GM21825 (cell line): Measurements from ENCODE around the gene AK1.
"Not testable (repeated sequence)": the region's sequence is repeated elsewhere in the genome, so short reads cannot be mapped to it uniquely, and the experiment has no call there.

ENCODE experiments used
- ATAC-seq: cut with Tn5 transposase; IDR thresholded peaks from one replicate; pipeline ENCODE4 v1.9.1; 2021; ENCODE audit warnings: mild to moderate bottlenecking, moderate library complexity; ENCODE audit not compliant: unreplicated experiment

Gene AK1

GRCh38 chr9:127852829-127853228, 24.6 kb downstream of the AK1 start:
- no peak for ATAC-seq

GRCh38 chr9:127850286-127850830, 27.1 kb downstream of the AK1 start:
- no peak for ATAC-seq

DNA sequence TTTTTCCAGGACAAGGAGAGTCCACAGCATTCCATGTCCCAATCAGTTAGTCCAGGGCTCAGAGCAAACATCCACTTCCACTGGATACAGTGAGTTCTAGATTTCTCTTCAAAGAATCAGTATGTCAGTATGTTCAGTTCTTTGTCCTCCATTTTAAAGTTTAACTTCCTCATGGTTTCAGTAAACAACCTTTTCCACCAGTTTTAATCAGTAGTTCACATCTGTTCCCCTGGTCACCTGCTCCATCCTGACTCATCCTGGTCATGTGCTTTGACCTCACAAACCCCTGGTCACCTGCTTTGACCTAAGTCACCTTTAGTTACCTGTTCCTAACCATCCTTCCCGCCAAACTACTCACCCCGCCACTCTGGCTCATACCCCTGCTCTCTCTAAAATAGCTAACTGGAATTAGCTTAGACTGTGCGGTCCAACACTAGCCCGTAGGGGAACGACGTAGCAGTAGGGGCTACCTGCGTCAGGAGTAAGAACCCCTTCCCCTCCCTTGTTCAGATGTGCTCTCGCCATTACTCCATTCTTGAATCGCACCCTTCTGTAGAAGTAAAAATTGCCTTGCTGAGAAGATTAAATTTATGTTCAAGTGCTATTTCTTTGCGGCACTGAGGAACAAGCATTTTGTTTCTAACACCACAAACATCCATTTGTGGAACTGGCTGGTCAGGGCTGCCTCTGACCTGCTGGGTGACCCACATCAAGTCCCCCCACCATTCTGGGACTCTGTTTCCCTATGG, 28.5 kb downstream of the AK1 start:
- no peak for ATAC-seq

DNA sequence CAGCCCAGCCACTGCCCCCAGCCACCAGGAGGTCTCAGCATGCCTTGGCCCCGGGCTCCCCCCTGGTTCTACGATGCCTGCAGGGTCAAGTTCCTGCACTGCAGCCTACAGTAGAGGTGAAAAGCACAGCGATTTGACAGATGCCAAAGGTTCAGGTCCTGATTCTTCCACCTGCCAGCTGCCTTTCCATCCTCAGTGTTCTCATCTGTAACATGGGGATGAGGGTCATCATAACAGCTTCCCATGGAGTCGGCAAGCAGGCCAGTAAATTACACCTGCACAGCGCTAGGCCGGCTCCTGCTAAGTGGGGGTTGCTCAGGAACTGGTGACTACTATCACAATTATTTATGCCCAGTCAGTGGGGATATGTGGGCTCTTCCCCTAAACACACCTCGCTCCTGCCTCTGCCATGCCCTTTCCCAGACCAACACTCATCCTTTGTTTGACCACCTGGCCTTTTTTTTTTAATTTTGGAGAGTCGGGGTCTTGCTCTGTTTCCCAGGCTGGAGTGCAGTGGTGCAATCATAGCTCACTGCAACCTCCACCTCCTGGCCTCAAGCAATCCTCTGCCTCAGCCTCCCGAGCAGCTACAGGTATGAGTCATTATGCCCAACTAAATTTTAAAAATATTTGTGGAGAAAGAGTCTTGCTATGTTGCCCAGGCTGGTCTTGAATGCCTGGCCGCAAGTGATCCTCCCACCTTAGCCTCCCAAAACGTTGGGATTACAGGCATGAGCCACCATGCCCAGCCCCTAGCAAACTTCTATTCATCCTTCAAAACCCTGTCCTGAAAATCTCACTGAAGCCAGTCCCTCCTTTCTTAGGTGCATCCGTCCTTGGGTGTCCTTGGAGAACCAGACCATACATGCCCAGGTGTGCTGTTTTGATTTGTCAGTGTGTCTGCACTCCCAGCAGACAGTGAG, 29.4 kb downstream of the AK1 start:
- no peak for ATAC-seq

DNA sequence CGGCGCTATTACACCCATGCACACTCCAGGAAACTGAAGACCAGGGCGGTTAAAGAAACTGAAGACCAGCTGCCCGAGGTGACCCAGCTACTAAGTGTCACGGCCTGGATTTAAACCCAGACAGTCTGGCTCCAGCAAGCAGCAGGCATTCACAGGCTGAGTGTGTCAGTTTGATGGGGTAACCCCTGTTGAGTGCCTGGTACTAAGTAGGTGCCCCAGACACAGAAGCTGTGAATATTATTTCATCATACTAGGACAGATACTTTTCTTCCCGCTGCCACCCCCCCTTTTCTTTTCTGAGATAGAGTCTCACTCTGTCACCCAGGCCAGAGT, 30.3 kb downstream of the AK1 start:
- no peak for ATAC-seq

DNA sequence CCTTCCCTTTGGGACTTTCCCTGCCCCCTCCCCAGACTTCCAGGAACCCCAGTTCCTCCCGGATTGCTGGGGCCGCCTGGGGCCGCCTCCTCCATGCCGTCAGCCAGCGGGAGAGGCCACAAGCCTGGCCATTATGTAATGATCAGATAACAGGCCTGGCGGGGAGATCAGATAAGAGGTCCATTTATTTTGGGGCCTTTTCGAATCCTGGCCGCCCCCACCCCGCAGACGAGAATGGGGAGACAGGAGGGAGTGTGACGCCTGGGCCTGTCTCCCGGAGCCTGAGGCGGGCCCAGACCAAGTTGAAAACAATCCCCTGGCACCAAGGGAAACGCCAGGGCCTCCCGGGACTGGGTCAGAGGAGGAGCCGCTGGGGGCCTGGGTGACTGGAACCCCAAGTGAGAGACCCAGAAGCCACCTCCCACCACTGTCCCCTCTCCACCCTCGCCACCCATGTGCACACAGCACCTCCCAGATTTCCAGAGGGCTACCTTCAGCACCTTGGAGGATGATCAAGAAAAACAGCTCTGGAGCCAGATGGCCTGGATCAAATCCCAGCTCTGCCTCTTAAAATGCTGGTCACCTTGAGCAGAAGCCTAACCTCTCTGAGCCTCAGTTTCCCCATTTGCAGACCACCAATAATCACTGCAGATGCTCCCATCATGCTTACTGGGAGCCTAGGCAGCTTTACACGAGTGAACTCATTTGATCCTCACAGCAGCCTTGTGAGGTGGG, 30.9 kb downstream of the AK1 start:
- no peak for ATAC-seq

- not testable (repeated sequence) for ATAC-seq
Measured at GRCh38 chr9:127845619-127846018, 31.9 kb downstream of the AK1 start.

DNA sequence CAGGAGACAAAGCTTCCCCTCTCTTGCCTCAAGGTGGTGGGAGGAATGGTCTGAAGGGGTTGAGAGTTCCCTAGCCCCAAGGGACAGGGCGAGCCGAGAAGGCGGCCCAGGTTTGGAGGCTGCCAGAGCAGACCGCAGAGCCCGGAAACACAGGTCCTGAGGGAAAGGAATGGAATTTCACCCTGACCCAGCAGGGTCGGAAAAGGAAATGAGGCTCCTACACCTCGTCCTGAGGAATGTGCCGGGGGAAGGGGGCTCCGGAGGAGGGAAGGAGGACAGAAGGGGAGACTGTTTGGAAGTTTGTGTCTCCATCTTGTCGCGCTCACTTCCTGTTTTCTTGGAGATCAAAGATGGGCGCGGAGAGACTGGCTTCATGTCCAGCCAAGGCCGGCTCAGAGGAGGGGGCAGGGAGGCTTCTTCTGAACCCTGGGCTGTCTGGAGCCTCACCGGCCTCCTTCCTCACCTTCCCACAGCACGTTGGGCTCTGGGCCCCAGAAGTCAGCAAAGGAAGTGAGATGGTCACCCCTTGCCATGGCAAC, 32.6 kb downstream of the AK1 start:
- ATAC-seq = no peak

- no peak for ATAC-seq
Measured at GRCh38 chr9:127841087-127841835, 36.2 kb downstream of the AK1 start.

DNA sequence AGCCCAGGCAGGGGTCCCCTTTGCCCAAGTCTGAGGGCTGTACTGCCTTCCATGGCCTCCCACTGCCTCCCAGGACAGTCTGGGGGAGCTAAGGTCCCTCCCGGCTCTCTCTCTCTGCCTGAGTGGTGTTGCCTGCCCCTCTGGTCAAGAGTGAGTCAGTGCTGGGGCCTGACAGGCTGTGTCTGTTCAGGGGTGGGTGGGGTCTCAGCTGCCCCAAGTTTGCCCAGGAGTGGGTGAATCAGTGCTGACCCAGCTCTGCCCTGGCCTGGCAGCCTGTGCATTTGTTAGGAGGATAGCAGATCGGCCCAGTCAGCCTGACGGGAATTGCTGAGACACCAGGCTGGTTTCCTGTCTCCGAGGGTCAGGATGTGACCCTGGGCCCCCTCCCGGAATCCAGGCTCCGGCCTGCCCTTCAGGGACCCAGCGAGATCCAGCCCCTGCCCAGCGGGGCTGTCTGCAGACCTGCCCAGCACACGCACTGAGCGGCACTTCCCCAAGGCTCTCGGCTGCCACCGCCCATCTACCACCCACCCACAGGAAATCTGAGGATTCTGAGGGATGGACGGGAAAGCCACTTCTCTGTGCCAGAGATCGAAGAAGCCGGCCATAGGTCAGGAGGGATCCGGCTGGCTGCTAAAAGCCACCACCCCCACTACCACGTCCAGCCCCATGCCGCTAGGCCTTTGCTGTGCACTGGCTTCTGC, 38.9 kb downstream of the AK1 start:
- no peak for ATAC-seq

GRCh38 chr9:127837346-127837745, 40.1 kb downstream of the AK1 start:
- ATAC-seq = no peak

DNA sequence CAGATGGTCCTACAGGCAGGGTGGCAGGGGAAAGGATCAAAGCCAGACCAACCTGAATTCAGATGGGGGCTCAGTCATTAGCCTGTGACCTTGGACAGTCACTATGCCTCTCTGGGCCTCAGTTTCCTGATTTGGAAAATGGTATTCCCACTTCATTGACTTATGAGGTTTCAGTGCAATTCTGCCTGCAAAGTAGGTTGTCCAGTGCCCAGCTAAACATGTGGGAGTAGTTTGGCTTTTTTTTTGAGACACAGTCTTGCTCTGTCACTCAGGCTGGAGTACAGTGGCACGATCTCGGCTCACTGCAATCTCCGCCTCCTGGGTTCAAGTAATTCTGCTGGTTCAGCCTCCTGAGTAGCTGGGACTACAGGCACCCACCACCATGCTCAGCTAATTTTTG, 40.9 kb downstream of the AK1 start:
- not testable (repeated sequence) for ATAC-seq

- ATAC-seq = no peak
Measured at GRCh38 chr9:127835991-127836516, 41.4 kb downstream of the AK1 start.

- ATAC-seq = no peak
Measured at GRCh38 chr9:127833555-127833954, 43.9 kb downstream of the AK1 start.

GRCh38 chr9:127832248-127832647, 45.2 kb downstream of the AK1 start:
- no peak for ATAC-seq

DNA sequence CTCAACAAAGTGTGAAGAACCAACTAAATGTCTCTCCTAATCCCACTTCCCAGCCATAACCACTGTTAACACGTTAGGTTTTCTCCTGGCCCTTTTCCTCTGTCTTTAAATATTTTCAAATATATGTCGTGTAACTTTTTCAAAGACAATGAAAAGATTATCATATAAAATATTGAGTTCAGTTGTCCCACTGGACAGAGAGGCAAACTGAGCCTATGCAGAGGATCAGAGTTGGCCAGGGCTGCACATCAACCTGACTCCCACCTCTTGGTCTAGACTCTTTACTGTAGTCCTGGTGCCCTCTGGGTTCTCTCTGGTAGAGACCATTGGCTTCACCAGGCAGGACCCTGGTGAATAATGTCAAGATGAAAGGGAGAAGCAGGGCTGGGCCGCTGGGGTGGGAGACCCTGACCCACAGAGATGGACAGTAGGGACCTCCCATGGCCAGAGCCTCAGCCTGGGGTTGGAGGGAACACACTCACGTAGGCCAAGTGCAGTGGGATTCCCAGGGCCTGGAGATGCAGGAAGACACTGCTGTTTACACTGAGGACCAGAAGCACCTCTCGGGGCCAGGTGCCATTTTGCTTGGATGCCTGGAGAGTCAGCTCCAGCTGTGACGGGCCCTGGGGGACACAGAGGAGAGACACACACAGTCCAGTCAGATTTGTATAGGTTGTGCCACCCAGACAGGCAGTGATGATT, 48.1 kb downstream of the AK1 start:
- no peak for ATAC-seq

DNA sequence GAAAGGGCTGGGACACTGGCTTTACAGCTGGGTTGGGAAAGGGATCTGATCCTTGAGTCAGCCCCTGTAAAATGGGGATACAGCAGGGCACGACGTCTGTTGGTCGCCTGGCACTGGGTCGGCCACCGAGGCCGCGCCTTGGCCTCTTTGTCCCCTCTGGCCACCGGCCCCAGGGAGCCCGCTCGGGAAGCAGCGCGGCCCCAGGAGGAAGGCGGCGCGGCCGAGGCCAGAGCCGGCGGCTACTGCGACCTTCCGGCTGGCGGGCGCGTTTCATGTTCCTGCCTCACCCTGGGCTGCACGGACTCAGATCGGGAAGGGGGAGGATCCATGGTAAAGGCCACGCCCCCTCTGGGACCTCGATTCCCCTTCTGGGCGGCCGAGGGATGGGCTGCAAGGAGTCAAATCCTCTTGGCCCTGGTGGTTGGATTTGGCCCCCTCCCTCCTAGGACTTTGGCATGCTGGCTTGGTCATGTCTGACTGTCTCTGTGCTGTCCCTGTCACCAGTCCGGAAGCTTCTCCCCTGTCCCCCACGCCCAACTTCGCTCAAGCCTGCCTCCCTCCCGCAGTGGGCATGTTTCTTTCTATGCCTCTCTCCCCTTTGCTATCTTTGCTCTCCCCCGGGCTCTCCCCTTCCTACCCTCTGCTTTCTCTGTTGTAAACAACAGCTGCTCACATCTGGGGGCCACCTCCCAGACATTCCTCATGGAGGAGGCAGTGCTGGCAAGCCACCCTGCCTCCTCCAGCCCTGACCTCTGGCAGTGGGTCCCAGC, 49.0 kb downstream of the AK1 start:
- no peak for ATAC-seq
